ENCODE measurements around the gene CRMP1.

Gene CRMP1

DNA sequence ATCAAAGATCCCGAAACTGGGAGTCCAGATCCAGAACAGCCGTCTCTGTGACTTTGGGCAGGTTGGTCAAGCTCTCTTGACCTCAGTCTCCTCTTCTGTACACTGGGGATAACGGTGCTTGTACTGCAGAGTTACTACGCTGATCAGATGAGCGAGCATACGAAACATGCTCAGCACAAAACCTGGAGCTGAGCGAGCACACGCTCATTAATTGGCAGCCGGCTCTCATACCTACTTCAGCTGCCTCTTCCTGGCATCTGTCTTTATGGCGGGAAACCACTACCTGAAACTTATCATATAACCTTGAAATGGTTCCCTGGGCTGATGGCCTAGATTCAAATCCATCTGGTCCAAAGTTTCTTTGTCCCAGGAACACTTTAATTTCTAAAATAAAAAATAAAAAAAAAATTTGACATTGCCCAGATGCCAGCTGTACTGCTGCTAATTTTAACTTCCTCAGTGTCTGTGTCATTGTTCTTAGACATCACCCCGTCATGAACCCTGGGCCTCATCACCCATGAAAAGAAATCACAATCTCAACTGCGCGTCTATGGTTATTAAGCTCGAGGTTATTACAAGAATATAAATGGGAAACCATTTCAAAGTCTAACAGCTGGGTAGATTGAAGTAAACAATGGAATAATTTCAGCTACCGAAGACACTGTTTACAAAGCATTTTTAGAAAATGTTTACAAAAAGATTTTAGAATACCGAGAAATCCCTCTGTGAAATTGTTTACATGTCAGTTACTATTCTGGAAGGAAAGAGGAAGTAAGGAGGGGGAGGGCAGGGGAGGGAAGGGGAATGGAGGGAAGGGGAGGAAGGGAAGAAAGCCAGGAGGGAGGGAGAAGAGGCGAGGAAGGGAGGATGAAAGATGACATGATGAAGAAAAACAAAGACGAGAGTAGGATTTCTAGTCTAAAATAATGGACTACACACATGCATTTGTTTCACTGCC, 49.0 kb downstream of the CRMP1 start:
- no peak overlapping the region for H3K4me3 ChIP-seq (ENCODE audit: low read length in 2 of 2)
- H4K8ac ChIP-seq (ENCODE audit: low read depth, low read length) = no peak overlapping the region
- H3K14ac ChIP-seq (ENCODE audit: low read length) = no peak overlapping the region
- no peak overlapping the region for H2AK5ac ChIP-seq (ENCODE audit: low read depth, low read length)
- no peak overlapping the region for H2BK15ac ChIP-seq (ENCODE audit: low read length)
- no CpG with 5 or more reads among the region's 18 CpGs for WGBS, 2 donors (ENCODE audit: extremely low coverage in 2 of 2, insufficient read length in 2 of 2, insufficient replicate concordance in 1 of 2)
- no peak overlapping the region for H3K18ac ChIP-seq (ENCODE audit: low read length)
- no peak overlapping the region for H3K27ac ChIP-seq (replicated peaks; ENCODE audit: low read length)
- no peaks in the 10 kb centered on the region for H3K9me3 ChIP-seq (replicated peaks in 1 of 2; ENCODE audit: control insufficient read depth in 2 of 2, insufficient read depth in 1 of 2, low read depth in 1 of 2, low read length in 2 of 2)
- no peak overlapping the region for H4K91ac ChIP-seq (ENCODE audit: low read depth, low read length, poor library complexity)
- H3K4me2 ChIP-seq (ENCODE audit: insufficient read depth, low read length, poor library complexity, severe bottlenecking) = no peak overlapping the region
- H3K23ac ChIP-seq (ENCODE audit: low read depth, low read length, poor library complexity) = no peak overlapping the region
- H3K4ac ChIP-seq (ENCODE audit: low read length) = no peak overlapping the region
- no peak overlapping the region for H2BK12ac ChIP-seq (ENCODE audit: low read length)
- H3K36me3 ChIP-seq (replicated peaks in 1 of 2; ENCODE audit: control insufficient read depth in 2 of 2, insufficient read depth in 2 of 2, low read length in 2 of 2) = peaks cover 58 to 96% of the 10 kb centered on the region in 2 donors
- peaks cover 0 to 6% of the 10 kb centered on the region in 2 donors for H3K4me1 ChIP-seq (ENCODE audit: control insufficient read depth in 2 of 2, insufficient read depth in 1 of 2, low read depth in 1 of 2, low read length in 2 of 2)
- no peak overlapping the region for H2AFZ ChIP-seq (ENCODE audit: low read length)
- H2BK120ac ChIP-seq (ENCODE audit: low read depth, low read length) = no peak overlapping the region
- H2BK5ac ChIP-seq (ENCODE audit: low read length) = no peak overlapping the region
- no peaks in the 10 kb centered on the region for H3K79me1 ChIP-seq (ENCODE audit: low read depth, low read length)
- H3K9ac ChIP-seq (ENCODE audit: low read depth, low read length, poor library complexity) = no peak overlapping the region
- H3K27me3 ChIP-seq (ENCODE audit: control insufficient read depth in 3 of 3, insufficient read depth in 3 of 3, low read depth in 1 of 3, low read length in 3 of 3) = peaks cover 0 to 3% (median 0%) of the 10 kb centered on the region in 3 experiments
- DNase-seq (ENCODE audit: low spot score) = no peak

GRCh38 chr4:5842456-5842855, 50.4 kb downstream of the CRMP1 start:
- 100% methylated on average over 1 of the region's 4 CpGs; no CpG with 5 or more reads in 1 of the 2 donors for WGBS, 2 donors (ENCODE audit: extremely low coverage in 2 of 2, insufficient read length in 2 of 2, insufficient replicate concordance in 1 of 2)

DNA sequence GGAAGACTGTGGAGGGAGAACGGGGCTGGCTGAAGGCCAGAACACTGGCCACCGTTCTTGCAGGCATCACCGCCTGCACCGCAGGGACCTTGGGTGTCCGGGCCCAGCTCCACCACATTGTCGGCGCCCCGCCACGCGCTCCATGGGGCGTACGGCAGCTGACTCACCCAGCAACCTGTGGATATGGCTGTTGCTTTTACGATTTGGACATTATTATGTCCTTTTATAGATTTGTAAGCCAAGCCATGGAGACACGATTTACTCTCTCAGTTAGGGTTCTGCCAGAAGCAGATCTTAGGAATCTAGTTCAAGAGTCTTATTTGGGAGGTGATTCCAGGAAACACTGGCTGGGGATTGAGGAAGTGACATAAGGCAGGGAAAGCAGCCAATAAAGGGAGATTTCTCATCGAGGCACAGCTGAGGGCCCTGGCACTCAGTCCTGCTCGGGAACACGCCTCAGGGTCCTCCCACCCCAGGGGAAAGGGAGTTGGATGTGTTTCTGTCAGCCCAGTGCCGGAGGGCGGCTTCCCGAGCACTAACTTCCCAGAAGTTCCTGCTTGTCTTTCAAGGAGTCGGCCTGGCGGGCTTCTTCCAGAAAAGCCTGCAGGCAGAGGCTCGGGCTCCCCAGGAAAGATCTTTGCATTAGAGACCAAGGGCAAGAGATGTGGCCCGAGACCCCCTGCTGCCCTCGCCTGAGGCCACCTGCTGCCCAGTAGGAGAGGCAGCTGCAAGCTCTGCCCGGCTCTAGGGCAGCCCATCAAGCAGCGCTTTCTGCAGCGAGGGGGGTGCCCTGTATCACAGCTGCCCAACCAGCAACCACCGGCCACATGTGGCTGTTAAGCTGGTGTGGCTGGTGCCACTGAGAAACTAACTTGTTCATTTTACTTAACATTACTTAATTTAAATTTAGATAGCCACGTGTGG, 52.9 kb downstream of the CRMP1 start:
- Histone ChIP-seq H2BK120ac (ENCODE audit: low read depth, low read length) (no peak overlapping the region), H2AFZ (ENCODE audit: low read length) (no peak overlapping the region), H2BK5ac (ENCODE audit: low read length) (no peak overlapping the region), H2BK15ac (ENCODE audit: low read length) (no peak overlapping the region), H3K27me3 (ENCODE audit: control insufficient read depth in 3 of 3, insufficient read depth in 3 of 3, low read depth in 1 of 3, low read length in 3 of 3) (peaks cover 0 to 3% (median 0%) of the 10 kb centered on the region in 3 experiments), H3K4me2 (ENCODE audit: insufficient read depth, low read length, poor library complexity, severe bottlenecking) (no peak overlapping the region), H2AK5ac (ENCODE audit: low read depth, low read length) (no peak overlapping the region), H3K14ac (ENCODE audit: low read length) (no peak overlapping the region), H3K9me3 (replicated peaks in 1 of 2; ENCODE audit: control insufficient read depth in 2 of 2, insufficient read depth in 1 of 2, low read depth in 1 of 2, low read length in 2 of 2) (no peaks in the 10 kb centered on the region), H3K4ac (ENCODE audit: low read length) (no peak overlapping the region), H3K18ac (ENCODE audit: low read length) (no peak overlapping the region), H4K91ac (ENCODE audit: low read depth, low read length, poor library complexity) (no peak overlapping the region), H3K4me1 (ENCODE audit: control insufficient read depth in 2 of 2, insufficient read depth in 1 of 2, low read depth in 1 of 2, low read length in 2 of 2) (no peaks in the 10 kb centered on the region), H3K23ac (ENCODE audit: low read depth, low read length, poor library complexity) (no peak overlapping the region), H3K9ac (ENCODE audit: low read depth, low read length, poor library complexity) (peak overlapping the region; percentile 66), H4K8ac (ENCODE audit: low read depth, low read length) (no peak overlapping the region), H3K79me1 (ENCODE audit: low read depth, low read length) (no peaks in the 10 kb centered on the region), H3K4me3 (ENCODE audit: low read length in 2 of 2) (no peak overlapping the region), H3K36me3 (replicated peaks in 1 of 2; ENCODE audit: control insufficient read depth in 2 of 2, insufficient read depth in 2 of 2, low read length in 2 of 2) (peaks cover 70 to 98% of the 10 kb centered on the region in 2 donors), H2BK12ac (ENCODE audit: low read length) (no peak overlapping the region), H3K27ac (replicated peaks; ENCODE audit: low read length) (no peak overlapping the region)
- DNase-seq (ENCODE audit: low spot score) = no peak
- WGBS, 2 donors (ENCODE audit: extremely low coverage in 2 of 2, insufficient read length in 2 of 2, insufficient replicate concordance in 1 of 2) = no CpG with 5 or more reads among the region's 30 CpGs

More at GRCh38 chr4:5842456-5842855, 50.4 kb downstream of the CRMP1 start:
- Histone ChIP-seq H2BK120ac (ENCODE audit: low read depth, low read length) (no peak overlapping the region), H3K4me2 (ENCODE audit: insufficient read depth, low read length, poor library complexity, severe bottlenecking) (no peak overlapping the region), H2BK12ac (ENCODE audit: low read length) (no peak overlapping the region), H3K9ac (ENCODE audit: low read depth, low read length, poor library complexity) (peak overlapping the region; percentile 65), H3K4me3 (ENCODE audit: low read length in 2 of 2) (peak overlapping the region in 1 of 2 donors; percentile 67), H3K27me3 (ENCODE audit: control insufficient read depth in 3 of 3, insufficient read depth in 3 of 3, low read depth in 1 of 3, low read length in 3 of 3) (peaks cover 0 to 3% (median 0%) of the 10 kb centered on the region in 3 experiments), H2BK5ac (ENCODE audit: low read length) (no peak overlapping the region), H3K14ac (ENCODE audit: low read length) (no peak overlapping the region), H3K79me1 (ENCODE audit: low read depth, low read length) (no peaks in the 10 kb centered on the region), H2AK5ac (ENCODE audit: low read depth, low read length) (no peak overlapping the region), H3K4ac (ENCODE audit: low read length) (no peak overlapping the region), H2AFZ (ENCODE audit: low read length) (no peak overlapping the region), H2BK15ac (ENCODE audit: low read length) (no peak overlapping the region), H4K91ac (ENCODE audit: low read depth, low read length, poor library complexity) (no peak overlapping the region), H3K9me3 (replicated peaks in 1 of 2; ENCODE audit: control insufficient read depth in 2 of 2, insufficient read depth in 1 of 2, low read depth in 1 of 2, low read length in 2 of 2) (no peaks in the 10 kb centered on the region), H3K4me1 (ENCODE audit: control insufficient read depth in 2 of 2, insufficient read depth in 1 of 2, low read depth in 1 of 2, low read length in 2 of 2) (peaks cover 0 to 6% of the 10 kb centered on the region in 2 donors), H3K27ac (replicated peaks; ENCODE audit: low read length) (no peak overlapping the region), H3K36me3 (replicated peaks in 1 of 2; ENCODE audit: control insufficient read depth in 2 of 2, insufficient read depth in 2 of 2, low read length in 2 of 2) (peaks cover 60 to 96% of the 10 kb centered on the region in 2 donors), H3K23ac (ENCODE audit: low read depth, low read length, poor library complexity) (peak overlapping the region; percentile 52), H4K8ac (ENCODE audit: low read depth, low read length) (no peak overlapping the region), H3K18ac (ENCODE audit: low read length) (no peak overlapping the region)
- no peak for DNase-seq (ENCODE audit: low spot score)

All from neuronal stem cell (in vitro differentiated cells).